Calu3 (cell line): ENCODE data around the gene AMMECR1. TPM values are rescaled to one million over a fixed set of nuclear protein-coding genes. Genes with fewer than 3 reads are reported as not detected.

Experiments used
- BruUV-seq: library from RNA; stranded (reverse); fragments of 400-500 nt; replicated peaks from 2 replicates; lab custom pipeline; 2021; lab: Mats Ljungman, UMichigan
- CTCF ChIA-PET: fragments of 300-600 bp; sonication (Branson Sonifier 250); formaldehyde crosslinking; loops from one replicate; lab custom pipeline; 2022; ENCODE audit warnings: antibody characterized with exemption; lab: Charles Lee
- DNase-seq: peaks from one replicate; pipeline ENCODE4 v3.0.0; 2022
- H3K27ac Mint-ChIP-seq: one replicate; pipeline ENCODE4 v1.8.0; 2022; ENCODE audit warnings: mixed read lengths; ENCODE audit not compliant: unreplicated experiment
- H3K27me3 Mint-ChIP-seq: one replicate; pipeline ENCODE4 v1.8.0; 2022; ENCODE audit warnings: mixed read lengths; ENCODE audit not compliant: unreplicated experiment
- H3K36me3 Mint-ChIP-seq: one replicate; pipeline ENCODE4 v1.8.0; 2022; ENCODE audit warnings: mild to moderate bottlenecking, moderate library complexity, mixed read lengths; ENCODE audit not compliant: insufficient read depth, unreplicated experiment
- H3K4me1 Mint-ChIP-seq: one replicate; pipeline ENCODE4 v1.8.0; 2022; ENCODE audit warnings: mild to moderate bottlenecking, low read depth, mixed read lengths; ENCODE audit not compliant: unreplicated experiment
- H3K4me3 Mint-ChIP-seq: one replicate; pipeline ENCODE4 v1.8.0; 2022; ENCODE audit warnings: mild to moderate bottlenecking, low read depth, moderate library complexity, mixed read lengths; ENCODE audit not compliant: unreplicated experiment
- H3K9me3 Mint-ChIP-seq: one replicate; pipeline ENCODE4 v1.8.0; 2022; ENCODE audit warnings: low read depth, mixed read lengths; ENCODE audit not compliant: unreplicated experiment
- CTCF ChIP-seq: fragments of 200-600 bp; IDR thresholded peaks from one replicate; pipeline ENCODE4 v1.8.0; 2022; ENCODE audit warnings: antibody characterized with exemption; ENCODE audit not compliant: unreplicated experiment
- intact Hi-C: fragments of 100-400 bp; cut with micrococcal nuclease; formaldehyde crosslinking; loops from one replicate; pipeline ENCODE4 v1.10.0; 2022; ENCODE audit not compliant: unreplicated experiment
- total RNA-seq: library from RNA; stranded (reverse); gene quantifications from 2 replicates; pipeline ENCODE4 v1.2.3, GENCODE V29; 2022

Gene AMMECR1
- total RNA-seq, 1 experiment from 2014 or later = 23.5 TPM

- DNase-seq = no peak
- TF ChIP-seq CTCF = no peak
- Mint-ChIP-seq H3K27ac (no peak overlapping the region), H3K4me1 (no peaks in the 10 kb centered on the region), H3K27me3 (no peaks in the 10 kb centered on the region), H3K4me3 (no peak overlapping the region), H3K36me3 (peaks cover 10% of the 10 kb centered on the region), H3K9me3 (no peaks in the 10 kb centered on the region)
- CTCF ChIA-PET = no interaction called here
- BruUV-seq = no TSS peak
- intact Hi-C loops = no loop called here
These were observed 122.9 kb downstream of the AMMECR1 start for GRCh38 chrX:110194977-110195376.

- no TSS peak for BruUV-seq
- Mint-ChIP-seq H3K27ac (no peak overlapping the region), H3K36me3 (peaks cover 10% of the 10 kb centered on the region), H3K9me3 (no peaks in the 10 kb centered on the region), H3K4me3 (no peak overlapping the region), H3K4me1 (peaks cover 9% of the 10 kb centered on the region), H3K27me3 (no peaks in the 10 kb centered on the region)
- TF ChIP-seq CTCF = no peak
- intact Hi-C loops = no loop called here
- no peak for DNase-seq
- CTCF ChIA-PET = no interaction called here
These were observed 125.4 kb downstream of the AMMECR1 start for GRCh38 chrX:110192516-110192915.

- CTCF ChIA-PET = no interaction called here
- intact Hi-C loops = no loop called here
- no peaks in the 10 kb centered on the region for H3K27me3 Mint-ChIP-seq
- TF ChIP-seq CTCF = no peak
- no peak for DNase-seq
- peaks cover 9% of the 10 kb centered on the region for H3K4me1 Mint-ChIP-seq
- H3K9me3 Mint-ChIP-seq = no peaks in the 10 kb centered on the region
- H3K36me3 Mint-ChIP-seq = peaks cover 13% of the 10 kb centered on the region
- no peak overlapping the region for H3K27ac Mint-ChIP-seq
- no TSS peak for BruUV-seq
- no peak overlapping the region for H3K4me3 Mint-ChIP-seq
These were observed 129.0 kb downstream of the AMMECR1 start for GRCh38 chrX:110188701-110189558.

GRCh38 chrX:110183314-110183713 lies 134.6 kb downstream of the AMMECR1 start:
- H3K36me3 Mint-ChIP-seq = peaks cover 9% of the 10 kb centered on the region
- H3K4me1 Mint-ChIP-seq = peaks cover 37% of the 10 kb centered on the region
- no peak for DNase-seq
- no TSS peak for BruUV-seq
- no peak for TF ChIP-seq CTCF
- no peak overlapping the region for H3K4me3 Mint-ChIP-seq
- H3K27me3 Mint-ChIP-seq = no peaks in the 10 kb centered on the region
- CTCF ChIA-PET = no interaction called here
- H3K9me3 Mint-ChIP-seq = no peaks in the 10 kb centered on the region
- H3K27ac Mint-ChIP-seq = no peak overlapping the region
- intact Hi-C loops = no loop called here
